HCT116 (cell line): ENCODE data around the gene FGF16. TPM values are rescaled to one million over a fixed set of nuclear protein-coding genes. Genes with fewer than 3 reads are reported as not detected.

ENCODE experiments used
- ATAC-seq: fragments of 200-7000 bp; cut with Tn5 transposase; 2 replicates; pipeline ENCODE4 v1.9.1; 2020; ENCODE audit warnings: mild to moderate bottlenecking, moderate library complexity
- BruUV-seq: library from RNA; stranded (reverse); fragments of 400-500 nt; replicated peaks from 2 replicates; lab custom pipeline; 2021; lab: Mats Ljungman, UMichigan
- CTCF ChIA-PET: fragments of 300-600 bp; sonication (Branson Sonifier 250); formaldehyde crosslinking; loops from one replicate; lab custom pipeline; 2021; ENCODE audit warnings: antibody characterized with exemption; lab: Charles Lee
- POLR2A ChIA-PET: fragments of 300-600, 350-600 bp; sonication (Branson Sonifier 250); formaldehyde crosslinking; loops from one replicate; lab custom pipeline; 2021; ENCODE audit warnings: antibody characterized with exemption; lab: Charles Lee
- RAD21 ChIA-PET, 2 experiments: fragments of 300-600 bp; sonication (Branson Sonifier 250); formaldehyde crosslinking; loops; one replicate each; lab custom pipeline; 2023; ENCODE audit warnings: low total read pairs in 2 of 2; ENCODE audit not compliant: uncharacterized antibody in 2 of 2, unreplicated experiment in 2 of 2, low non-redundant PET in 1 of 2; lab: Charles Lee
- DNase-seq: peaks from one replicate; pipeline ENCODE4 v3.0.0-alpha.2; 2010; ENCODE audit warnings: low read depth, low spot score
- H2AFZ ChIP-seq: fragments of 200-600 bp; shearing (Covaris generic), sonication (generic); 2 replicates; pipeline ENCODE4 v1.6.1; 2017; ENCODE audit warnings: low read depth, mixed run types, mixed read lengths, antibody characterized with exemption, low read length; ENCODE audit not compliant: poor library complexity, severe bottlenecking
- H3K27ac ChIP-seq: 2 replicates; pipeline ENCODE4 v1.5.1; 2012; ENCODE audit warnings: low read depth, low read length
- H3K27me3 ChIP-seq: fragments of 200-600 bp; sonication (generic); 2 replicates; pipeline ENCODE4 v1.6.1; 2016; ENCODE audit warnings: mixed run types, low read length, mixed read lengths; ENCODE audit not compliant: insufficient read depth
- H3K36me3 ChIP-seq, 2 experiments: fragments of 200-500 bp in 1 of 2; fragments of 200-600 bp in 1 of 2; sonication (Bioruptor generic) in 1 of 2; sonication (generic) in 1 of 2; 2 replicates each; pipeline versions ENCODE4 v1.5.1 to v1.6.1; 2014 to 2016; ENCODE audit warnings: low read length in 2 of 2, inconsistent platforms in 1 of 2, mixed read lengths in 1 of 2, mixed run types in 1 of 2; ENCODE audit not compliant: insufficient read depth in 2 of 2, control insufficient read depth in 1 of 2
- H3K4me1 ChIP-seq, 2 experiments: fragments of 200-600 bp in 1 of 2; sonication (generic) in 1 of 2; 2 replicates each; pipeline versions ENCODE4 v1.5.1 to v1.6.1; 2012 to 2017; ENCODE audit warnings: low read length in 2 of 2, inconsistent platforms in 1 of 2, mild to moderate bottlenecking in 1 of 2, mixed read lengths in 1 of 2, mixed run types in 1 of 2, moderate library complexity in 1 of 2; ENCODE audit not compliant: insufficient read depth in 2 of 2, control insufficient read depth in 1 of 2
- H3K4me2 ChIP-seq: fragments of 200-600 bp; sonication (generic); 2 replicates; pipeline ENCODE4 v1.6.1; 2017; ENCODE audit warnings: mixed run types, low read length, mixed read lengths
- H3K4me3 ChIP-seq, 2 experiments: fragments of 200-600 bp in 1 of 2; sonication (generic) in 1 of 2; replicated peaks in 1 of 2; 2 replicates each; pipeline ENCODE4 v1.5.1; 2011 to 2016; ENCODE audit warnings: low read length in 2 of 2, control low read depth in 1 of 2, low read depth in 1 of 2, mild to moderate bottlenecking in 1 of 2, mixed read lengths in 1 of 2, mixed run types in 1 of 2
- H3K79me2 ChIP-seq: fragments of 200-600 bp; sonication (generic); 2 replicates; pipeline ENCODE4 v1.6.1; 2017; ENCODE audit warnings: mild to moderate bottlenecking, mixed run types, low read length, moderate library complexity, mixed read lengths; ENCODE audit not compliant: insufficient read depth
- H3K9ac ChIP-seq: fragments of 200-600 bp; sonication (generic); 2 replicates; pipeline ENCODE4 v1.6.1; 2016; ENCODE audit warnings: low read length, mixed read lengths
- H3K9me2 ChIP-seq: fragments of 200-600 bp; sonication (generic), shearing (Covaris generic); 2 replicates; pipeline ENCODE4 v1.6.1; 2017; ENCODE audit warnings: mixed run types, mild to moderate bottlenecking, moderate library complexity; ENCODE audit not compliant: insufficient read depth
- H3K9me3 ChIP-seq, 2 experiments: fragments of 200-500 bp in 1 of 2; fragments of 200-600 bp in 1 of 2; sonication (Bioruptor generic) in 1 of 2; sonication (generic) in 1 of 2; 2 replicates each; pipeline ENCODE4 v1.6.1; 2014 to 2017; ENCODE audit warnings: low read length in 2 of 2, mixed read lengths in 2 of 2, inconsistent platforms in 1 of 2, low read depth in 1 of 2, mild to moderate bottlenecking in 1 of 2, mixed run types in 1 of 2, moderate library complexity in 1 of 2; ENCODE audit not compliant: control insufficient read depth in 1 of 2, insufficient read depth in 1 of 2
- H4K20me1 ChIP-seq: fragments of 200-600 bp; sonication (generic), shearing (Covaris generic); 2 replicates; pipeline ENCODE4 v1.6.1; 2017; ENCODE audit warnings: mixed run types, mild to moderate bottlenecking, moderate library complexity; ENCODE audit not compliant: insufficient read depth
- CBX3 ChIP-seq: IDR thresholded peaks from 2 replicates; pipeline ENCODE4 v1.6.1; 2012; ENCODE audit warnings: low read depth
- CEBPB ChIP-seq: IDR thresholded peaks from 2 replicates; pipeline ENCODE4 v1.6.1; 2012; ENCODE audit warnings: low read depth
- EGR1 ChIP-seq: IDR thresholded peaks from 2 replicates; pipeline ENCODE4 v1.6.1; 2012; ENCODE audit warnings: low read depth
- EZH2 ChIP-seq: fragments of 200-600 bp; sonication (generic); IDR thresholded peaks from 2 replicates; pipeline ENCODE4 v1.6.1; 2017; ENCODE audit warnings: antibody characterized with exemption, mixed run types
- FOSL1 ChIP-seq: IDR thresholded peaks from 2 replicates; pipeline ENCODE4 v1.6.1; 2012; ENCODE audit warnings: low read depth
- JUND ChIP-seq: IDR thresholded peaks from 2 replicates; pipeline ENCODE4 v1.6.1; 2012
- SIN3A ChIP-seq: IDR thresholded peaks from 2 replicates; pipeline ENCODE4 v1.6.1; 2012; ENCODE audit warnings: low read depth
- SP1 ChIP-seq: IDR thresholded peaks from 2 replicates; pipeline ENCODE4 v1.6.1; 2012; ENCODE audit warnings: low read depth
- intact Hi-C: fragments of 100-400 bp; cut with micrococcal nuclease; formaldehyde crosslinking; loops from 2 replicates; pipeline ENCODE4 v1.10.0; 2022
- total RNA-seq: library from RNA; stranded (reverse); gene quantifications from one replicate; pipeline ENCODE4 v1.2.1, GENCODE V29; 2021; ENCODE audit not compliant: unreplicated experiment
- TF ChIP-seq, protein P1 (sequence below): IDR thresholded peaks from 2 replicates; pipeline ENCODE4 v1.6.1; 2012; ENCODE audit warnings: low read depth
- TF ChIP-seq, protein P2 (sequence below): IDR thresholded peaks from 2 replicates; pipeline ENCODE4 v1.6.1; 2011; ENCODE audit warnings: mild to moderate bottlenecking, low read length, moderate library complexity; ENCODE audit not compliant: insufficient replicate concordance; ENCODE audit errors: extremely low read depth
- TF ChIP-seq, protein P3 (sequence below), 3 experiments: fragments of 200-600 bp in 1 of 3; sonication (generic) in 1 of 3; IDR thresholded peaks in 2 of 3; conservative IDR thresholded peaks in 1 of 3; 2 replicates each; pipeline ENCODE4 v1.5.1; 2012 to 2017; ENCODE audit warnings: low read depth in 2 of 3, low read length in 2 of 3, antibody characterized with exemption in 1 of 3, borderline replicate concordance in 1 of 3, control low read depth in 1 of 3, mild to moderate bottlenecking in 1 of 3, mixed read lengths in 1 of 3, mixed run types in 1 of 3, moderate library complexity in 1 of 3; ENCODE audit not compliant: insufficient read depth in 1 of 3
- TF ChIP-seq, protein P4 (sequence below): IDR thresholded peaks from 2 replicates; pipeline ENCODE4 v1.6.1; 2012

The FGF16 gene
- total RNA-seq, 1 experiment from 2014 or later: not detected

DNA sequence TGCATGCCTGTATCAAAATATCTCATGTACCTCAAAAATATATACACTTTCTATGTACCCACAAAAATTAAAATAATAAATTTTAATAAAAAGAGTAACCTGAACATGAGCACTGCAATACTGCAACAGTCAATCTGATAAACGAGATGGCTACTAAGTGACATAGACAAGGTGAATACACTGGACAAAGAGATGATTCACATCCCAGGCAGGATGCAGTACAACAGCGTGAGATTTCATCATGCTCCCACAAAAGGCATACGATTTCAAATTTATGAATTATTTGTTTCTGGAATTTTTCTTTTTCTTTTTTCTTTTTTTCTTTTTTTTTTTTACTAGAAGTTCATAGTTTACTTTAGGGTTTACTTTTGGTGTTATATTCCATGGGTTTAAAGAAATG, 12.2 kb upstream of the FGF16 start:
- H3K9me2 ChIP-seq: no peaks in the 10 kb centered on the region
- H3K27me3 ChIP-seq: no peaks in the 10 kb centered on the region
- intact Hi-C loops: no loop called here
- H3K4me1 ChIP-seq: no peaks in the 10 kb centered on the region
- H3K9ac ChIP-seq: no peak overlapping the region
- ChIA-PET CTCF (no interaction called here), RAD21 (no interaction called here), POLR2A (no interaction called here)
- H2AFZ ChIP-seq: no peak overlapping the region
- ATAC-seq (no peak), DNase-seq (no peak)
- no peak overlapping the region for H3K27ac ChIP-seq
- no peaks in the 10 kb centered on the region for H4K20me1 ChIP-seq
- no peak overlapping the region for H3K4me2 ChIP-seq
- TF ChIP-seq JUND (no peak), CBX3 (no peak), SP1 (no peak), CEBPB (no peak), EGR1 (no peak)
- TF ChIP-seq, protein P1, sequence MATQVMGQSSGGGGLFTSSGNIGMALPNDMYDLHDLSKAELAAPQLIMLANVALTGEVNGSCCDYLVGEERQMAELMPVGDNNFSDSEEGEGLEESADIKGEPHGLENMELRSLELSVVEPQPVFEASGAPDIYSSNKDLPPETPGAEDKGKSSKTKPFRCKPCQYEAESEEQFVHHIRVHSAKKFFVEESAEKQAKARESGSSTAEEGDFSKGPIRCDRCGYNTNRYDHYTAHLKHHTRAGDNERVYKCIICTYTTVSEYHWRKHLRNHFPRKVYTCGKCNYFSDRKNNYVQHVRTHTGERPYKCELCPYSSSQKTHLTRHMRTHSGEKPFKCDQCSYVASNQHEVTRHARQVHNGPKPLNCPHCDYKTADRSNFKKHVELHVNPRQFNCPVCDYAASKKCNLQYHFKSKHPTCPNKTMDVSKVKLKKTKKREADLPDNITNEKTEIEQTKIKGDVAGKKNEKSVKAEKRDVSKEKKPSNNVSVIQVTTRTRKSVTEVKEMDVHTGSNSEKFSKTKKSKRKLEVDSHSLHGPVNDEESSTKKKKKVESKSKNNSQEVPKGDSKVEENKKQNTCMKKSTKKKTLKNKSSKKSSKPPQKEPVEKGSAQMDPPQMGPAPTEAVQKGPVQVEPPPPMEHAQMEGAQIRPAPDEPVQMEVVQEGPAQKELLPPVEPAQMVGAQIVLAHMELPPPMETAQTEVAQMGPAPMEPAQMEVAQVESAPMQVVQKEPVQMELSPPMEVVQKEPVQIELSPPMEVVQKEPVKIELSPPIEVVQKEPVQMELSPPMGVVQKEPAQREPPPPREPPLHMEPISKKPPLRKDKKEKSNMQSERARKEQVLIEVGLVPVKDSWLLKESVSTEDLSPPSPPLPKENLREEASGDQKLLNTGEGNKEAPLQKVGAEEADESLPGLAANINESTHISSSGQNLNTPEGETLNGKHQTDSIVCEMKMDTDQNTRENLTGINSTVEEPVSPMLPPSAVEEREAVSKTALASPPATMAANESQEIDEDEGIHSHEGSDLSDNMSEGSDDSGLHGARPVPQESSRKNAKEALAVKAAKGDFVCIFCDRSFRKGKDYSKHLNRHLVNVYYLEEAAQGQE: no peak
- no TSS peak for BruUV-seq
- no peaks in the 10 kb centered on the region for H3K36me3 ChIP-seq
- H3K79me2 ChIP-seq: no peaks in the 10 kb centered on the region
- H3K9me3 ChIP-seq: no peaks in the 10 kb centered on the region
- H3K4me3 ChIP-seq: no peak overlapping the region

DNA sequence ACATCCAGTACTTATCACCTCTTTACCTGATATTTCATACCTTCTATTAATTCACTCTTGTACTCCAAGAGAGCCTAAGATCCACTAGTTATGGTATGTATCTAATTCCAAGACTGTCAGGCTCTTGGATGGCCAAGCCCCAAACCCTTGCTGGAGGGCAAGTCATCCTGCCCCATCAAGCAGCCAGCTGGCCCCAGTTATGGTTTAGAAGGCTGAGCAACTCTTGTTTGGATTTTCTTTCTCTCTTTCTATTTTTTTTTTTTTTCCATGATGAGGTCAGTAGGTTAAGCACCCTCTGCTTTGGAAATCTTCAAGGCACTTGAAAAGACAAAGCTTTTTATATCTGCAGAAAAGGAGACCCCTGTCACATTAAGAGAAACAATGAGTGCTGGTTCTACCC, 10.9 kb upstream of the FGF16 start:
- BruUV-seq: no TSS peak
- RAD21 ChIA-PET: no interaction called here
- Histone ChIP-seq H3K4me3 (no peak overlapping the region), H3K79me2 (no peaks in the 10 kb centered on the region), H4K20me1 (no peaks in the 10 kb centered on the region), H3K4me2 (no peak overlapping the region), H3K27ac (no peak overlapping the region), H3K36me3 (no peaks in the 10 kb centered on the region), H3K9me3 (no peaks in the 10 kb centered on the region), H3K9ac (no peak overlapping the region), H3K4me1 (no peaks in the 10 kb centered on the region), H2AFZ (no peak overlapping the region), H3K27me3 (no peaks in the 10 kb centered on the region), H3K9me2 (no peaks in the 10 kb centered on the region)
- DNase-seq (no peak), ATAC-seq (no peak)
- TF ChIP-seq, protein P2, sequence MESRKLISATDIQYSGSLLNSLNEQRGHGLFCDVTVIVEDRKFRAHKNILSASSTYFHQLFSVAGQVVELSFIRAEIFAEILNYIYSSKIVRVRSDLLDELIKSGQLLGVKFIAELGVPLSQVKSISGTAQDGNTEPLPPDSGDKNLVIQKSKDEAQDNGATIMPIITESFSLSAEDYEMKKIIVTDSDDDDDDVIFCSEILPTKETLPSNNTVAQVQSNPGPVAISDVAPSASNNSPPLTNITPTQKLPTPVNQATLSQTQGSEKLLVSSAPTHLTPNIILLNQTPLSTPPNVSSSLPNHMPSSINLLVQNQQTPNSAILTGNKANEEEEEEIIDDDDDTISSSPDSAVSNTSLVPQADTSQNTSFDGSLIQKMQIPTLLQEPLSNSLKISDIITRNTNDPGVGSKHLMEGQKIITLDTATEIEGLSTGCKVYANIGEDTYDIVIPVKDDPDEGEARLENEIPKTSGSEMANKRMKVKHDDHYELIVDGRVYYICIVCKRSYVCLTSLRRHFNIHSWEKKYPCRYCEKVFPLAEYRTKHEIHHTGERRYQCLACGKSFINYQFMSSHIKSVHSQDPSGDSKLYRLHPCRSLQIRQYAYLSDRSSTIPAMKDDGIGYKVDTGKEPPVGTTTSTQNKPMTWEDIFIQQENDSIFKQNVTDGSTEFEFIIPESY: no peak
- TF ChIP-seq, protein P3, sequence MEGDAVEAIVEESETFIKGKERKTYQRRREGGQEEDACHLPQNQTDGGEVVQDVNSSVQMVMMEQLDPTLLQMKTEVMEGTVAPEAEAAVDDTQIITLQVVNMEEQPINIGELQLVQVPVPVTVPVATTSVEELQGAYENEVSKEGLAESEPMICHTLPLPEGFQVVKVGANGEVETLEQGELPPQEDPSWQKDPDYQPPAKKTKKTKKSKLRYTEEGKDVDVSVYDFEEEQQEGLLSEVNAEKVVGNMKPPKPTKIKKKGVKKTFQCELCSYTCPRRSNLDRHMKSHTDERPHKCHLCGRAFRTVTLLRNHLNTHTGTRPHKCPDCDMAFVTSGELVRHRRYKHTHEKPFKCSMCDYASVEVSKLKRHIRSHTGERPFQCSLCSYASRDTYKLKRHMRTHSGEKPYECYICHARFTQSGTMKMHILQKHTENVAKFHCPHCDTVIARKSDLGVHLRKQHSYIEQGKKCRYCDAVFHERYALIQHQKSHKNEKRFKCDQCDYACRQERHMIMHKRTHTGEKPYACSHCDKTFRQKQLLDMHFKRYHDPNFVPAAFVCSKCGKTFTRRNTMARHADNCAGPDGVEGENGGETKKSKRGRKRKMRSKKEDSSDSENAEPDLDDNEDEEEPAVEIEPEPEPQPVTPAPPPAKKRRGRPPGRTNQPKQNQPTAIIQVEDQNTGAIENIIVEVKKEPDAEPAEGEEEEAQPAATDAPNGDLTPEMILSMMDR (IDR thresholded peaks at IDR 0.05 in 2 of 3, conservative IDR thresholded peaks at IDR 0.05 in 1 of 3; ENCODE audit: borderline replicate concordance in 1 of 3, insufficient read depth in 1 of 3, low read depth in 2 of 3, low read length in 2 of 3): no peak
- no peak for TF ChIP-seq SIN3A
- no peak for TF ChIP-seq CEBPB
- TF ChIP-seq, protein P4, sequence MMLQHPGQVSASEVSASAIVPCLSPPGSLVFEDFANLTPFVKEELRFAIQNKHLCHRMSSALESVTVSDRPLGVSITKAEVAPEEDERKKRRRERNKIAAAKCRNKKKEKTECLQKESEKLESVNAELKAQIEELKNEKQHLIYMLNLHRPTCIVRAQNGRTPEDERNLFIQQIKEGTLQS: no peak
- TF ChIP-seq JUND: no peak
- no peak for TF ChIP-seq EZH2
- no peak for TF ChIP-seq CBX3
- TF ChIP-seq FOSL1: no peak
- intact Hi-C loops: no loop called here
- CTCF ChIA-PET: no interaction called here
- POLR2A ChIA-PET: no interaction called here
